Femur (tissue), 1 donor: ENCODE measurements around the gene RAB11FIP5.
A peak's percentile ranks its signal among the peaks of the same experiment; 100 is the strongest.
"Not testable (repeated sequence)": the region's sequence is repeated elsewhere in the genome, so short reads cannot be mapped to it uniquely, and the experiment has no call there.

Source experiments
- DNase-seq: peaks from one replicate; pipeline ENCODE4 v3.0.0-alpha.2; 2017

Gene RAB11FIP5, protein sequence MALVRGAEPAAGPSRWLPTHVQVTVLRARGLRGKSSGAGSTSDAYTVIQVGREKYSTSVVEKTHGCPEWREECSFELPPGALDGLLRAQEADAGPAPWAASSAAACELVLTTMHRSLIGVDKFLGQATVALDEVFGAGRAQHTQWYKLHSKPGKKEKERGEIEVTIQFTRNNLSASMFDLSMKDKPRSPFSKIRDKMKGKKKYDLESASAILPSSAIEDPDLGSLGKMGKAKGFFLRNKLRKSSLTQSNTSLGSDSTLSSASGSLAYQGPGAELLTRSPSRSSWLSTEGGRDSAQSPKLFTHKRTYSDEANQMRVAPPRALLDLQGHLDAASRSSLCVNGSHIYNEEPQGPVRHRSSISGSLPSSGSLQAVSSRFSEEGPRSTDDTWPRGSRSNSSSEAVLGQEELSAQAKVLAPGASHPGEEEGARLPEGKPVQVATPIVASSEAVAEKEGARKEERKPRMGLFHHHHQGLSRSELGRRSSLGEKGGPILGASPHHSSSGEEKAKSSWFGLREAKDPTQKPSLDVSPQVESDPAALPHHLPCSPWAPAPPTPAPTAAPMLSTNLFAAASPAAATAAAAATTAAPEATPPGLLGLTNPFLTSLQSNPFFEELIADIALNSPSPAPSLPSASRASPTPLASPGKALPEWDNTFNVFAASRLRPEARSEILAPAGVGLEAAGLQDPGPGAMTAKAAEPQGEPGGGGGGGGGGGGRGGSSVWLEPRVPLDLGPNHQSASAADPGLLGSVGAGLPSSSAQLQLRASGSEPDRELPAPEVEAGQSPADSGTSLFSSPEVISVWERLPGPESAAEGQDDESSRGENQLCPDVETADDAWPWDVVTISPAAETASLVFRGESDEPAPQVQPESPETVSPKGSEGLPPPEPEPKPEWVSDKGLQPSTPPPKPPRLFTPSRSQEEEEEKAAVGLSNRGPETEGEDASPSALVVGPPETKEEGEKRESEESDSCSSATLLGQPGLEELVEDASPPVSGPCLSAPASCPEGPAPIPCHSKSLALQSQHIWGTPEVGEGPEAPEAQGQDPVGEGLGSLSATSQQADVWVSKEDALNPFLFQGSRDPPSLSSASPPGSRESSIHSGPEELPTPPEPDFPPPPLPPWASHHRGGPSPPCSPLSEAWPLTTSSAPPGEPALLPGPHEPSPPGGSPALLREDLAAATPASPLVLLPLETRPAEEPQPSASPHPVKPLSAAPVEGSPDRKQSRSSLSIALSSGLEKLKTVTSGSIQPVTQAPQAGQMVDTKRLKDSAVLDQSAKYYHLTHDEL (N-terminal part only)

DNA sequence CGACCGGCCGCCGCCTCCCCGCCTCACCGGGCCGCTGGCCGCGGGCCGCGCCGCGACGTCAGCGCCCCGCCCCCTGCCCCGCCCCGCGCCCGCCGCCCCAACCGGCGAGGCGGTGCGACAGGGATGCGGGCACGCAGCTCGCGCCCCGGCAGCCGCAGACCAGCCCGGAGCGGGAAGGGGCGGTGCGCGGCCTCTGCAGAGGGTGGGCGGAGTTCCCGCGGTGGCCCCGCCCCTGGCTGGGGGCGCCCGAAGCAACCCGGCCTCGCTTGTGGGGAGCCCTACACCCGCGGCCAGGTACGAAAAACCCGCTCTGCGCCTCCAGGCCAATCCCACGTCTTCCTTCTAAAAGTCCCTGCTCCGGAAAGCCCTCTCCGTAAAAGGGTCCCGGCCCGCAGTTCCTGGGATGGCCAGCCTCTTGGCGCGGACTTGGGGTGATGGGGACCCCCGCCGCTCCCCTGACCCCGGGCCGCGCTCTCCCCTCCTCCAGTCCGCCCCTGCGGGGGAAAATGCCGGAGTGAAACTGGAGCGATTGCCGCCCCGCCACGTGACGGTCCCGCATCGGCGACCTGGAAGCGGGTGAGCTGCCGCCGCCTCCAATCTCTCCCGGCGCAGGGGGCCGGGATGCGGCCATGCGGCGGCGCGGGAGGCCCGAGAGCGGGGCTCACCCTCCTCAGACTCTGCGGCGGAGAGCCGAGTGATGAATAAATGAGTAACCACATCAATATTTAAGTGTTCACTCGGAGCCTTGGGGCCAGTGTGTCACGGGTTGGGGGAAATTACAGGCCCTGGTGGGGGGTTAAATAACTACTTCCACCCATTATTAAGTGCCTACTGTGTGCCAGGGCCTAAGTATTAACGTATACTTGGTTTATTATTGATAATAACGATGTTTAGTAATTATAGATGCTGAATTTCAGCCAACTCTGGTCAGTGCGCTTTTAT is at the start of gene RAB11FIP5:
Gene RAB11FIP5, minus strand, starts transcription at position 36 of the 942 bp plus-strand sequence. CDS start 171 bp downstream, outside the sequence.
- peak; percentile 86 for DNase-seq

DNA sequence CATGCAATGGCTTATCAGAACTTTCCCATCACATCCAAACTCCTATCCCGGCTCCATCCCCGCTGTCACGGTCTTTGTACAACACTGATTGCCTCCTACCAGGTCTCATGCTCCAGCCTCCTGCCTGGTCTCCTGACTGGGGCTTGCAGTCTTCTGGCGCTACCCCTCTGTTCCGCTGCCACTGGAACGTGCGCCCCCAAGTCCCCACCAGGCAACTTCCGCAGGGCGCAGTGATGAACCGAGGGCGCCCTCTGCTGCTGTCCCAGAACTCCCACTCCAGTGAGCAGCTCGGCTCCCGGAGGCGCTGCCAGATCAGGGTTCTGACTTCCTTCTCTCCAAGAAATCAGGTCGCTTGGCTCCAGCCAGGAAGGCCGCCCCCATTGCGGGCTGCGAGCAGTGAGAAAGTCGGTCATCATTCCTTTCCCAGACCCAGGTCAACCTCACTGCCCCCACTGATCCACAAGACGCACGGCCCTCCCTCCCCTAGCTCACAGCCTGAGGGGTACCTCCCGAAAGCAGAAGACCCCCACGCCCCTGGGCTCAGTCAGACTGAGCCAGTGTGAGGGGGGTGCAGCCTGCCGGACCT is 43.9 kb upstream of the RAB11FIP5 start:
- DNase-seq = peak; percentile 66

DNA sequence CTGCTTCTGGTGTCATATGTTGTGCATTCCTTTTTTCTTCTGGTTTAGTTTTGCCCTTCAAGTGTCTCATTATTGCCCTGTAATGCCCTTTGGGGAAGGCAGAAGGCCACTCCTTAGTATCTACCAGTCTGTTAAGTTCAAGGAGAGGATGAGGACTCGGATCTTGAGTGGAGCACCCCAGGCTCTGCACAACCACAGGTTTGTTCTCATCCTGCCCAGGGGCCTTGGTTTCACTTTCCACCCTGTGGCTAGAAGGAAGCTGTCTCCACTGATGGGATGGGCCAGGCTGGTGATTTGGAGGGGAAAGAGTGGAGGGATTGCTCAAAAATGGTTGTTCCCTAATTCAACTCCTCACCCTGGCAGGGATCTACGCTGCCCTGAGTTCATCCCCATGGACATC is 30.2 kb upstream of the RAB11FIP5 start:
- no peak for DNase-seq

DNA sequence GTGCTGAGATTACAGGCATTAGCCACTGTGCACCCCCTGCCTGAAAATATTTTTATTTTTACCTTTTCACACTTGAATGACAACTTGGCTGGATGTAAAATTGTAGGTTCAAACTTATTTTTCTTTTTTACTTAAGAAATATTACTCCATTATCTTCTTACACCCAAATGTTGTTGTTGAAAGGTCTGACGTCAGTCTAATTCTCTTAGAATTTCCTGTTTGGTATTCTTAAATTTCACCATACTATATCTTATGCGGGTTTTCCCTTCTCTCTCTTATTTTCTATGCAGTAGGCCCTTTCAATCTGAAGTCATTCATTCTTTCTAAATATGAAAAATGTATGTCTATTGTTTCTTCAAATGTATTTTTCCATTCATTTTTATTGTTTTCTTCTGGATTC is 29.1 kb upstream of the RAB11FIP5 start:
- DNase-seq = no peak

DNA sequence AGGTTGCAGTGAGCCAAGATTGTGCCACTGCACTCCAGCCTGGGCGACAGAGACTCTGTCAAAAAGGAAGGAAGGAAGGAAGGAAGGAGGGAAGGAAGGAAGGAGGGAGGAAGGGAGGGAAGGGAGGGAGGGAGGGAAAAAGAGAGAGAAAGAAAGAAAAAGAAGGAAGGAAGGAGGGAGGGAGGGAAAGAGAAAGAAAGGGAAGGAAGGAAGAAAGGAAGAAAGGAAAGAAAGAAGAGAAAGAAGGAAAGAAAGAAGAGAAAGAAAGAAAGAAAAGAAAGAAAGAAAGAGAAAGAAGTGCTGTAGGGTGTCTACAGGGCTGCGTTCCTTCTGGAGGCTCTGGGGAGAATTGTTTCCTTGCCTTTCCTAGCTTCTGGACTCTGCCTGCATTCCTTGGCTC is 22.5 kb upstream of the RAB11FIP5 start:
- DNase-seq = no peak

DNA sequence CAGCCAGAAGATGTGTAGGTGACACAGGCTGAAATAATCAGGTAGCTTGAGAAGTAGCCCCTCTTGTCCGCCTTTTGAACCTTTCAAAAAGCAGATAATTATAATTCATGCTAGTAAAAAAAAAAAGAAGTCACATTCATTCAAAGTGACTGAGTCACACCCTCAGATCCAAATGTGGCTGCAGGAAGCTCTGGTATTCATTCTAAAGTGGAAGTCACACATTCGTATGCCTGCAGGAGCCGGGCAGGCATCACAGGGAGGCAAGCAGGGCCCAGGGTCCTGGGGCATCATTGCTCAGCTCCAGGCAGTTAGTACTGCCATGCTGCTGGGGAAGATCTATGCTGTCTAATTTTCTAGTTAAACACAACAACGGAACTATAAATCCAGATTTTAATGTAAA is 21.7 kb upstream of the RAB11FIP5 start:
- no peak for DNase-seq

DNA sequence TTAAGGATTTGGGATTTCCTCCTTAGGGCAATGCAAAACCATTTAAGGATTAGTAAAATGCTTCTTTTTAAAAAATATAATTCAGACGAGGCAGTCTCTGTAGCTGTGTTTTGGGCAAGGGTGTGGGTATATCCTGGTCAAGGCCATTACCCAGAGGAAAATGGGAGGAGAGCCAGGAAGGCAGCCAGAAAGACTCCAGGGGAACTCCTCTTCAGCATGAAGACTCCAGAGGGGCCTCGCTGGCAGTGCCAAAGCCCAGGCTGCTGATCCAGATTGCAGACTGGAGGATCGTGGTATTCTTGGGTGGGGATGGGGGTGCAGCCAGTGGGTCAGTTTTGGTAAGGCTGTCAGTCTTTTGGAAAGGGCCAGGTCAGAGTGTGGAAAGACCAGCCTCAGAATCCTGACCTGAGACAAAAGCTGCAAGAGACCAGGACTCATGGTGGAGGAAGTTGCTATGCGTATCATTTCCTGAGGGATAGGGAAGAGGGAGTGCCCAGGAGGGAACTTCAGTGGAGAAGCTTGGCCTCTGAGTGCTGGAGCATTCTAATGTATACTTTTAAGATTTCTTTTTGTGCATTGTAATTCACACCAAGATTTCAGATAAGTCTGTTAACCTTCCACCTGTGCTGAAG is 20.9 kb upstream of the RAB11FIP5 start:
- no peak for DNase-seq

DNA sequence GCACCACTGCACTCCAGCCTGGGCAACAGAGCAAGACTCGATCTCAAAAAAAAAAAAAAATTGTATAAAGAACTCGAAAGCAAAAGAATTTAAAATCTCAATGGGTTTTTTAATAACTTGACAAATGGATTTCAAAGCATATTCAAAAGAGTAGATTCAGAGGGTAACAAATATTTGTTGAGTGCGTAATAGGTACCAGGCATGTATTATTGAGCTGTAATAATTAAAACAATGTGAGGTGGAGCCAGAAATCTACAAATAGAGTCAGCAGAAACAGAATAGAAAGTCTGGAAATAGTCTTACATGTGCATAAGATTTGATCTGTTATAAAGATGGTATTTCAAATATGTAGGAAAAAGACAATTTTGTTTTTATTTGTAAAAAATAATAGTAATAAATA is 19.1 kb upstream of the RAB11FIP5 start:
- no peak for DNase-seq

DNA sequence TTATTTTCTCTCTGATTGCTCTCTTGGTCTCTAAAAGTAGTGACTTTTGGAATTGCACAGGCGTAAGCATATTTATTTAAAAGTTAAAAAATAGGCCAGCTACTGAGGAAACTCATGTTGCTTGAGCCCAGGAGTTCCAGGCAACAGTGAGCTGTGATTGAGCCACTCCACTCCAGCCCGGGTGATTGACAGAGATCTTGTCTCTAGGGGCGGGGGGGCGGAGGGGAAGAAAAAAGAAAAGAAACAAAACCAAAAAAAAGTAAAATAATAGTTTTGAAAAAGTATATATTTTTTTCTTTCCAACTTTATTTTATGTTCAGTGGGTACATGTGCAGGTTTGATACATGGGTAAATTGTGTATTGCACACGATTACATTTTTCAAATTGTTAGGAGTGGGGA is 18.0 kb upstream of the RAB11FIP5 start:
- DNase-seq = no peak

DNA sequence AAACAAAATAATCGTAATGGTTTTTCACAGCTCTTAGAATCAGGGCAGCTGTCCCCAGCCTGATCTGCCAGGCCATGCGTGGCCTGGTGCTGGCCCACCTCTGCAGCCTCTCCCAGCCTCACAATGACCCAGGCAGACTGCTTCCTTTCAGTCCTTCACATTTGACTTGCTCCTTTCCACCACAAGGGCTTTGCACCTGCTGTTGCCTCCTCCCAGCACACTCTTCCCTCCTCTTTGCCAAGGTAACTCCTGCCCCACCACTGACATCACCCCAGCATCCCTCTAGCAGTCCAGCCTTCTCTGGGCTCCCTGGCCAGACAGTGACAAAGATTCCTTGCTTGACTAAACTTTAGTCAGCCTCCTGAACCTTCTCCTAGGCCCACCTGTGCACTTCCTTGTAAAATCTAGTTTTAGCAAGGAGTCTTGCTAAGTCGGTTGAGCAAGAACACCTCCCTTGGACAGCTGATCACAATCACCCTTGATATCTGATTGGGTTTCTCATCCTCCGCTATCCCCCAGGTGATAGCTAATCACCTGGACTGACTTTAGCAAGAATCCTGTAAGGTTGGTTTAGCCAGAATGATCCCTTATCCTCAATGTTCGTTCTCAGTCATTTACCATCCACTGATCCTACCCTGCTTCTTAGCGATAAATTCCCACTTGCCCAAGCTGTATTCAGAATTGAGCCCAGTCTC is 16.2 kb upstream of the RAB11FIP5 start:
- no peak for DNase-seq

DNA sequence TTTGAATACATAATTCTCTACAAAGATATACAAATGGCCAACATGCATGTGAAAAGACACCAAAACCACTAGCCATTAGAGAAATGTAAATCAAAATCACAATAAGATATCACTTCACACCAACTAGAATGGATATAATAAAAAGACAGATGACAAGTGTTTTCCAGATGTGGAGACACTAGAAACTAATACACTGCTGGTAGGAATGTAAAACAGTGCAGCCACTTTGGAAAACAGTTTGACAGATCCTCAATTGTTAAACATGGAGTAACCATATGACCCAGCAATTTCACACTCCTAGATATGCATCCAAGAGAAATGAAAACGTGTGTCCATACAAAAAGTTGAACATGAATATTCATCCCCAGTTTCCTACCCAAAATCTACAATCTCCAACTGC is 9.8 kb upstream of the RAB11FIP5 start:
- DNase-seq = no peak

DNA sequence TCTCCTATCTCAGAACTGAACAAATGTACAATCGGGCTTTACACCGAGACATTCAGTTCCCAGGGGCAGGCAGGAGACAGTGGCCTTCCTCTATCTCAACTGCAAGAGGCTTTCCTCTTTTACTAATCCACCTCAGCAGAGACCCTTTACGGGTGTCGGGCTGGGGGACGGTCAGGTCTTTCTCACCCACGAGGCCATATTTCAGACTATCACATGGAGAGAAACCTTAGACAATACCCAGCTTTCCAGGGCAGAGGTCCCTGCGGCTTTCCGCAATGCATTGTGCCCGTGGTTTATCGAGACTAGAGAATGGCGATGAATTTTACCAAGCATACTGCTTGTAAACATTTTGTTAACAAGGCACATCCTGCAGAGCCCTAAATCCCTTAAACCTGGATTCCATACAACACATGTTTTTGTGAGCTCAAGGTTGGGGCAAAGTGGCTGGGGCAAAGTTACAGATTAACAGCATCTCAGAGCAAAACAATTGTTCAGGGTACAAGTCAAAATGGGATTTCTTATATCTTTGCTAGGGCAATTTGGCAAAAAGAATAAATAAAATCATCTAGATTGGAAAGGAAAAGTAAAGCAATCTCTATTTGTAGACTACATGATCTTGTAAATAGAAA is 7.0 kb upstream of the RAB11FIP5 start:
- DNase-seq = not testable (repeated sequence)

DNA sequence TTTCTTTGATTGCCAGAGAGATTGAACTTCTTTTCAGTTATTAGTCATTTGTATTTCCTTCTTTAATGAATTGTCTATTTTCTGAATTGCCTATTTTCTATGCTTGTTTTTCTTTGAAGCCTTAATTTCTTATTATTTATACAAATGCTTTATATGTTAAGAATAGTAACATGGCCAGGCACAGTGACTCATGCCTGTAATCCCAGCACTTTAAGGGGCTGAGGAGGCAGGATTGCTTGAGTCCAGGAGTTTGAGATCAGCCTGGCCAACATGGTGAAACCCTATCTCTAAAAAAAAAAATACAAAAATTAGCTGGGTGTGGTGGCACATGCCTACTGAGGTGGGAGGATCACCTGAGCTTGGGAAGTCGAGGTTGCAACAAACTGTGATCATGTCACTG is 4.7 kb upstream of the RAB11FIP5 start:
- no peak for DNase-seq

DNA sequence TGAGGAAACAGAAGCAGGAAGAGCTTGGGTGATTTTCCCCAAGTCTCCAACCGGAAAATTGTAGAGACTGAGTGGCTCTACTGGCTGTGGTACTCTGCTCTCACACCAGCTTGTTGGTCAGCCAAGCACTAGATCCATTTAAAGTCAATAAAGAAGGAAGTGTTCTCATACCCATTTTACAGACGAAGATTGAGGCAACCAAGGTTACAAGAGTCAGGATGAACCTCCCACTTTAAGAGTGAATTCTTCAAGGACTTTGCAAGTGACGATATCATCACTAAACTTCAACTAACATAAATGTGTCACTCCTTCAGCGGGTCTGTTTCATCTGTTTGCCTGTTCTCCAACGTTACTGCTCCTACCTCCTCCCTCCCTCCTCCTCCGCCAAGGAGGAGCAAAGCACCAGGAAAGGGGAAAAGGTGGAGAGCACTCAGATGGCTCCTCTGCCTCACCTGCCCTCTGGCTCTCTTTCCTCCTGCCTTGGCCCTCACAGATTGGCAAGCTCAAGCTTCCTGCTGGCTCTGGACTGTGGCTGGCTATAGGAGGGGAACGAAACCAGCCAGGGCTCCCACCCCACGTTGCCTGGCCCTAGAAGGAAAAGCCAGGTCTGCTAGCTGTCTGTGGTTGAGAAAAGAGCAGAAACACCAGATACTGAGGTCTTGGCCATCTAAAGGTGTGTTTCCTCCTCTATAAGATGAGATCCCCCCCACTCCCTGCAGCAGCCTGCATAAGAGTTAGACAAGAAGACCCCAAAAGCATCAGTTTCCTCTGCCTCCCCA is 3.6 kb upstream of the RAB11FIP5 start:
- no peak for DNase-seq

DNA sequence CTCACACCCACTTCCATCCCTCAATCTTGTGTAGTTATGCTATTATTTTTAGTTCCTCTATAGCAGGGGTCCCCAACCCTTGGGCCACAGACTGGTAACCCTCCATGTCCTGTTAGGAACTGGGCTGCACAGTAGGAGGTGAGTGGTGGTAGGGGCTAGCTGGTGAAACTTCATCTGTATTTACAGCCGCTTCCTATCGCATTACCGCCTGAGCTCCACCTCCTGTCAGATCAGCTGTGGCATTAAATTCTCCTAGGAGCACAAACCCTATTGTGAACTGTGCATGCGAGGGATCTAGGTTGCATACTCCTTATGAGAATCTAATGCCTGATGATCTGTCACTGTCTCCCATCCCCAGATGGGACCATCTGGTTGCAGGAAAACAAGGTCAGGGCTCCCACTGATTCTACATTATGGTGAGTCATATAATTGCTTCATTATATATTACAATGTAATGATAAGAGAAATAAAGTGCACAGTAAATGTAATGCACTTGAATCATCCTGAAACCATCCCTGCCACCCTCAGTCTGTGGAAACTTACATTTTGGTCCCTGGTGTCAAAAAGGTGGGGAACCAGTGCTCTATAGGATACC is 1.6 kb upstream of the RAB11FIP5 start:
- DNase-seq = no peak

DNA sequence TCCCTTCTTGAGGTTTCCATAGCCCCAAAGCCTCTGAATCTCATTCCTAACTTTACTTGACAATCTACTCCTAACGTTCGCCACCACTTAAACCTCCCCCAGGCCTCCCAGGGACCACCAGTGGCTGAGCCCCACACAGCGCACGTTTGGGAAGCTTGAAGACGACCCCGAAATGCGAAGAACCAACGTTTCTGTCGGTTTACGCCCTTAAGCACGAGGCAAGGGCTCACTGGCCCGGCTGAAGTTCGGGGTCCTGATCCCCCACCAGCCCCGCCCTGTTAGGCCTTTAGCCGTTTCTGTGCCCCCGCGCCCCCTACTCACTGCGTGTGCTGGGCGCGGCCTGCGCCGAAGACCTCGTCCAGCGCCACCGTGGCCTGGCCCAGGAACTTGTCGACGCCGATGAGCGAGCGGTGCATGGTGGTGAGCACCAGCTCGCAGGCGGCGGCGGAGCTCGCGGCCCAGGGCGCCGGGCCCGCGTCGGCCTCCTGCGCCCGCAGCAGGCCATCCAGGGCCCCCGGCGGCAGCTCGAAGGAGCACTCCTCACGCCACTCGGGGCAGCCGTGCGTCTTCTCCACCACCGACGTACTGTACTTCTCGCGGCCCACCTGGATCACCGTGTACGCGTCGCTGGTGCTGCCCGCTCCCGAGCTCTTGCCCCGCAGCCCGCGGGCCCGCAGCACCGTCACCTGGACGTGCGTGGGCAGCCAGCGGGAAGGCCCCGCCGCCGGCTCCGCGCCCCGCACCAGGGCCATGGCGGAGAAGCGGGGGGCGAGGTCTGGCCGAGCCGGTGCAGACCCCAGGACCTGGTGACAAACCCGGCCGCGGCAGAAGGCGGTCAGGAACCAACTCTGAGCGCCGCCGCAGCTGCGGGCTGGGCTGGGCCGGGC is 479 bp downstream of the RAB11FIP5 start:
- DNase-seq = peak; percentile 41
